ENCODE results near the gene SMIM12.

The SMIM12 gene, protein sequence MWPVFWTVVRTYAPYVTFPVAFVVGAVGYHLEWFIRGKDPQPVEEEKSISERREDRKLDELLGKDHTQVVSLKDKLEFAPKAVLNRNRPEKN

DNA sequence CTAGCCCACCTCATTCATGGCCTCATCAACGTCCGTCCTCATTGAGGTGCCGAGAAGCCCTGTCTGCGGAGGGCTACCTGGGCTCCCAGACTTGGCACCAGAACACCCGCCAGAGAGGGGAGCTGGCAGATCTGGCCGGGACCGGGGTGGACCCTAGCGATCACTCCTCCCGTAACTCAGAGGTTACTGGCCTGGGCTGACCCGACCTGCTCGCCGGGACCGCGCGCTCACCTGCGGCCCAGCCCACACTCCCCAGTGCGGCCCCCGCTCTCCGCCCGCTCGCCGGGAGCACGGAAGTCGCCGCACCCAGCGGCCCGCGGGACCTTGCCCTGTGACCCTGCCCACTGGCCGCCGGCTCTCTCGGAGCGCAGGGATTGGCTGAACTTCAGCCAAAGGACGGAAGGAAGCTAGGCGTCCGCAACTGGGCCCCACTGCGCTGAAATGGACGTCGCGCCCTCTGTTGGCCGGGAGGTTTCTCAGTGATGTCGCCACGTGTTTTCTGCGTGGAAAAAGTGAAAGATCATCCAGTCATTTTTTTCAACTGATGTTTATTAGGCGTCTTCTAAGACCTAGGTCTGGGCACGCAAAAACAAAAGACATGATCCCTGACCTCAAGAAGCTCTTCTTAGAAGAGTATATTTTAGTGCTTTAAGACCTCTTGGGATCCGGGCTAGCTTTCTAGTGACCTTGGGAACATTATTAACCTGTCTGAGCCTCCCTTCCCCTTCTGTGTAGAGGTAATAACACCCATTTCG is at the start of gene SMIM12:
Gene SMIM12 (minus strand): TSS at position 304 of the 755 bp plus-strand sequence. CDS start 3,772 bp downstream, outside the sequence.
- peak within 1 kb of the TSS; percentile 100 for H3K4me3 ChIP-seq (ENCODE audit: low read depth, low read length)
- peak; percentile 94 for DNase-seq (ENCODE audit: low read depth)
- TF ChIP-seq, protein P1, sequence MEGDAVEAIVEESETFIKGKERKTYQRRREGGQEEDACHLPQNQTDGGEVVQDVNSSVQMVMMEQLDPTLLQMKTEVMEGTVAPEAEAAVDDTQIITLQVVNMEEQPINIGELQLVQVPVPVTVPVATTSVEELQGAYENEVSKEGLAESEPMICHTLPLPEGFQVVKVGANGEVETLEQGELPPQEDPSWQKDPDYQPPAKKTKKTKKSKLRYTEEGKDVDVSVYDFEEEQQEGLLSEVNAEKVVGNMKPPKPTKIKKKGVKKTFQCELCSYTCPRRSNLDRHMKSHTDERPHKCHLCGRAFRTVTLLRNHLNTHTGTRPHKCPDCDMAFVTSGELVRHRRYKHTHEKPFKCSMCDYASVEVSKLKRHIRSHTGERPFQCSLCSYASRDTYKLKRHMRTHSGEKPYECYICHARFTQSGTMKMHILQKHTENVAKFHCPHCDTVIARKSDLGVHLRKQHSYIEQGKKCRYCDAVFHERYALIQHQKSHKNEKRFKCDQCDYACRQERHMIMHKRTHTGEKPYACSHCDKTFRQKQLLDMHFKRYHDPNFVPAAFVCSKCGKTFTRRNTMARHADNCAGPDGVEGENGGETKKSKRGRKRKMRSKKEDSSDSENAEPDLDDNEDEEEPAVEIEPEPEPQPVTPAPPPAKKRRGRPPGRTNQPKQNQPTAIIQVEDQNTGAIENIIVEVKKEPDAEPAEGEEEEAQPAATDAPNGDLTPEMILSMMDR (IDR thresholded peaks at IDR 0.05; ENCODE audit: low read depth, low read length), result peak; percentile 58
- TF ChIP-seq POLR2A (IDR thresholded peaks at IDR 0.05; ENCODE audit: extremely low read depth, insufficient read length) (peak; percentile 79), MAX (IDR thresholded peaks at IDR 0.05; ENCODE audit: low read depth, low read length) (peak; percentile 99), MYC (IDR thresholded peaks at IDR 0.05; ENCODE audit: low read depth, low read length) (peak; percentile 99)

DNA sequence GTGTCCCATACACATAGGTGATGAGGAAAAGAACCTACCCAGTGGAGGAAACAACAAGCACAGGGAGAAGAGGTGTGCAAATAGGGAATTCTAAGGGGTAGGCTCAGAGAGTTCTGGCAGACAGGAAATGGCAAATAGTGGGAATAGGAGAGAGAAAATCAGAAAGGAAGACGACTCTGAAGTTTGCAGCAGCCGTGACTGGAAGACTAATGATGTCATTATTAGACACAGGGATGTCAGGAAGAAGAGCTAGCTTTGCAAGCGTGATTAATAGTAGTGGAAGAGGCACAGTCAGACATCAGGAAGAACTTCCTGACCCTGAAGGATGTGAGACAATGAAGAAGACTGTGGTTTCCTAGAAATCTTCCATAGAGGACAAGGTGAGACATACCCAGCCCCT is 48.8 kb upstream of the SMIM12 start:
- TF ChIP-seq MAX (IDR thresholded peaks at IDR 0.05; ENCODE audit: low read depth, low read length), result no peak
- TF ChIP-seq POLR2A (IDR thresholded peaks at IDR 0.05; ENCODE audit: extremely low read depth, insufficient read length), result no peak
- TF ChIP-seq, protein P1 (IDR thresholded peaks at IDR 0.05; ENCODE audit: low read depth, low read length), result no peak
- TF ChIP-seq MYC (IDR thresholded peaks at IDR 0.05; ENCODE audit: low read depth, low read length), result no peak
- no peak for DNase-seq (ENCODE audit: low read depth)
- no peak overlapping the region for H3K4me3 ChIP-seq (ENCODE audit: low read depth, low read length)

- H3K4me3 ChIP-seq (ENCODE audit: low read depth, low read length), result no peak overlapping the region
- no peak for TF ChIP-seq POLR2A (IDR thresholded peaks at IDR 0.05; ENCODE audit: extremely low read depth, insufficient read length)
- no peak for TF ChIP-seq MAX (IDR thresholded peaks at IDR 0.05; ENCODE audit: low read depth, low read length)
- TF ChIP-seq, protein P1 (IDR thresholded peaks at IDR 0.05; ENCODE audit: low read depth, low read length), result no peak
- no peak for TF ChIP-seq MYC (IDR thresholded peaks at IDR 0.05; ENCODE audit: low read depth, low read length)
- DNase-seq (ENCODE audit: low read depth), result no peak
Measured at GRCh38 chr1:34907487-34908090, 48.0 kb upstream of the SMIM12 start.

GRCh38 chr1:34906756-34907155 is 47.2 kb upstream of the SMIM12 start:
- no peak for DNase-seq (ENCODE audit: low read depth)
- H3K4me3 ChIP-seq (ENCODE audit: low read depth, low read length), result no peak overlapping the region
- no peak for TF ChIP-seq MAX (IDR thresholded peaks at IDR 0.05; ENCODE audit: low read depth, low read length)
- no peak for TF ChIP-seq MYC (IDR thresholded peaks at IDR 0.05; ENCODE audit: low read depth, low read length)
- no peak for TF ChIP-seq POLR2A (IDR thresholded peaks at IDR 0.05; ENCODE audit: extremely low read depth, insufficient read length)
- TF ChIP-seq, protein P1 (IDR thresholded peaks at IDR 0.05; ENCODE audit: low read depth, low read length), result no peak

- no peak for TF ChIP-seq MAX (IDR thresholded peaks at IDR 0.05; ENCODE audit: low read depth, low read length)
- DNase-seq (ENCODE audit: low read depth), result no peak
- H3K4me3 ChIP-seq (ENCODE audit: low read depth, low read length), result no peak overlapping the region
Measured at GRCh38 chr1:34906222-34906621, 46.7 kb upstream of the SMIM12 start.

- TF ChIP-seq, protein P1 (IDR thresholded peaks at IDR 0.05; ENCODE audit: low read depth, low read length), result no peak
- TF ChIP-seq MYC (IDR thresholded peaks at IDR 0.05; ENCODE audit: low read depth, low read length) (no peak), POLR2A (IDR thresholded peaks at IDR 0.05; ENCODE audit: extremely low read depth, insufficient read length) (no peak)
- H3K4me3 ChIP-seq (ENCODE audit: low read depth, low read length), result no peak overlapping the region
- no peak for DNase-seq (ENCODE audit: low read depth)
Measured at GRCh38 chr1:34905098-34905459, 45.5 kb upstream of the SMIM12 start.
